ENCODE results near the gene B3GNT3.

B3GNT3 gene, protein sequence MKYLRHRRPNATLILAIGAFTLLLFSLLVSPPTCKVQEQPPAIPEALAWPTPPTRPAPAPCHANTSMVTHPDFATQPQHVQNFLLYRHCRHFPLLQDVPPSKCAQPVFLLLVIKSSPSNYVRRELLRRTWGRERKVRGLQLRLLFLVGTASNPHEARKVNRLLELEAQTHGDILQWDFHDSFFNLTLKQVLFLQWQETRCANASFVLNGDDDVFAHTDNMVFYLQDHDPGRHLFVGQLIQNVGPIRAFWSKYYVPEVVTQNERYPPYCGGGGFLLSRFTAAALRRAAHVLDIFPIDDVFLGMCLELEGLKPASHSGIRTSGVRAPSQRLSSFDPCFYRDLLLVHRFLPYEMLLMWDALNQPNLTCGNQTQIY

DNA sequence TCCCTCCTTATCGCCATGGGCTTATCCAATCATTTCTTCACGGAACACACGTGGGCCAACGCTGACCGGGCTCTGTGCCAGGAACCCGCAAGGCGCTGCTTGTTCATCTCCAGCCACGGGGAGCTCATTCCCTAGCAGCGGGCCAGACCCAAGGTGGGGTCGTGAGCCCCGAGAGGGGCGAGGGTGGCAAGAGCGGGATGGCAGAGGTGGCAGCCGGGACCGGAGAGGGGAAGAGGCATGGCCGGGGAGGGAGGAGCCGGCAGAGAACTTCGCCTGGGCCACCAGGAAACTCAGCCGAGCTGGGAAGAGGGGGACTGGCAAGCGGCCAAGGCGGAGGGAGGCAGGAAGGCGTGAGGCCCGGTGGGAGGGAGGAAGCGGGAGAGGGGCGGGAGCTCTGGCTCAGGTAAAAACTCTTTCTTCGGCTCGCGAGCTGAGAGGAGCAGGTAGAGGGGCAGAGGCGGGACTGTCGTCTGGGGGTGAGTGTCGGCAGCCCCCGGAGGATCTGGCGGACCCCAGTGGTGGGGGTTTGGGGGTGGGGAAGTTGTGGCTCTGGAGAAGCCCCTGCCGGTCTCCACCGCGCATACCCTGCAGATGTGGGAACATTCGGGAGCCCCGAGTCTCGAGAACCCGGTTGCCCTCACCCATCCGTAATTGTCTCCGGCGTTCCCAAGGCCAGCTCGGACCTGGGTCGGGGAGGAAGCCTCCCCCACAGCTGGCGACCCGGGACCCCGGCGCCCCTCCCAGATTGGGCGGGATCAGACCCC, at the start of gene B3GNT3:
TSS of gene B3GNT3 (plus strand) at position 408 of the 764 bp plus-strand sequence. CDS start 12,670 bp downstream, outside the sequence.
- peak within 1 kb of the TSS; percentile 69 for H3K4me3 Mint-ChIP-seq
- peaks cover 75% of the 10 kb centered on the region for H3K27me3 Mint-ChIP-seq
- H3K36me3 Mint-ChIP-seq (ENCODE audit: low read depth), result no peaks in the 10 kb centered on the region
- H3K4me1 Mint-ChIP-seq (ENCODE audit: low read depth), result peaks cover 37% of the 10 kb centered on the region
- H3K27ac Mint-ChIP-seq, result peak within 1 kb of the TSS; percentile 47
- intact Hi-C loops (cut with micrococcal nuclease), result no loop called here
- H3K9me3 Mint-ChIP-seq, result no peaks in the 10 kb centered on the region

DNA sequence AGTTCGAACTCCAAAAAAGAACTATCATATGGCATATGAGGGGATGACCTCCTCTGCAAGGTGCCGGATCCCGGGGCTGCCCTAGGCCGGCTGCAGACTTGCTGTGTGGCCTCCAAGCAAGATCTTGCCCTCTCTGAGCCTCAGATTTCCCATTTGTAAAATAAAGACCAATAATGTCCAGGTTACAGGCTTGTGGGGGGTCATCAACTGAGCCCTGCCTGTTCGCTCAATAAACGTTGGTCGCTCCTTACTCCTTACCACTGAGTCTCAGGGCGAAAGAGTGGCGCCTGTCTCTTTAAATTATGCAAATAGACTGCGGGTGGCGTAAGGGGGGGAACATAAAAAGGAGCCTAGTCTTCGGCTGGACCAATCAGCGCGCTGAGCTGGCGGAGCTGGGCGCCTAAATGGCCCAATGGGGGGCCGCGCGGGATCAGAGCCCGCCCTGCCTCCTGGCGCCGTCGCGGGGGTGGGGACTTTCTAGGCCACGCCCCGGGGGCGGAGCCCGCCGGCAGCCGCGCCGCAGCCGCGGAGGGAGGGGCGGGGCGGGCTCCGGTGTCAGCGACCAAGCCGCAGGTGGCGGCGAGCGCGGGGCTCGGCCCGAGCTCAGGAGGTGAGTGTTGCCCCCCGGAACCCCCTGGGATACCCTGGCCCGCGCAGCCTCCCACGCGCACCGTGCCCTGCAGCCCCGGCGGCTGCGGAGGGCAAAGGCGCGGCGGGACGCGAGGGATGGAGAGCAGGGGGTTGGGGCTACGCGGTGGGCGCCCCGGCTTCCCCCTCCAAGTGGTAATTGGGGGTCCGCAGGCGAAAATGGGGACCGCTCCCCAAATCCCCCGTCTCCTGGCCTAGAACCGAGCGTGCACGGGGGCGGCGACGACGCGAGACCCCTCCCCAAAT, 47.5 kb upstream of the B3GNT3 start:
- intact Hi-C loops (cut with micrococcal nuclease), result no loop called here
- H3K4me1 Mint-ChIP-seq (ENCODE audit: low read depth), result peaks cover 76% of the 10 kb centered on the region

DNA sequence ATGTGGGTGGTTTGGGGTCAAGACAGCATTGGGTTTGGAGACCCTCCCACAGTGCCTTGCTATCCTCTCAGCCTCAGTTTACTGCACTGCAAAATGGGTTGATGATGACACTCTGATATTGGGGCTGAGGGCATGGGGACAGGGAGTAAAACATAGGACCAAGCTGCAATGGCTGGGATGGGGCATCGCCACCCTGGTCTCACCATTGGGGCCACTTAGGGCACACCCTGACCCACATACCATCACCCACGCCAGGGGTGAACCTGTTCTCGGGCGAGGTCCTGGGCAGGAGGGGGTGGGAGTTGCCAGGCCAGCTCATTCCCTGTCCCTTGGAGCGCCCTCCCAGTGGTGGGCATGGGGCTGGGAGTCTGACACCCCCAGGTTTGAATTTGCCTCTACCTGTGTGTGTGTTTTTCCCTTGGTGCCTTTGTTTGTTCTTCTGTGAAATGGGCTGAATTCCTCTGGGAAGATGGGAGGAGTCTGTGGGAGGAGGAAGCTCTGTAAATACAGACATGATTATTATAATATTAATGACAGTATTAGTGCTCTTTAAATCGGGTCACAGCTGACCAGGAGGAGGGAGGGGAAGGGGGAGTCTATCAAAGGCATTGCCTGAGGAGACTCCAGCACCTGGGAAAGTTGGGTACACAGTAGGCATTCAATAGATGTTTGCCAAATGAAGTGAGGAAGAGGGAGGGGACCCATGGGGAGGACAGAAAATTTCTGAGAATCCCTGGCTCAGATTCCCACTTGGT, 45.9 kb upstream of the B3GNT3 start:
- intact Hi-C loops (cut with micrococcal nuclease), result no loop called here
- no peaks in the 10 kb centered on the region for H3K9me3 Mint-ChIP-seq
- H3K4me1 Mint-ChIP-seq (ENCODE audit: low read depth), result peaks cover 75% of the 10 kb centered on the region
- no peaks in the 10 kb centered on the region for H3K27me3 Mint-ChIP-seq
- H3K36me3 Mint-ChIP-seq (ENCODE audit: low read depth), result peaks cover 24% of the 10 kb centered on the region
- peak overlapping the region; percentile 92 for H3K27ac Mint-ChIP-seq
- H3K4me3 Mint-ChIP-seq, result peak overlapping the region; percentile 89

More for the DNA sequence above, 47.5 kb upstream of the B3GNT3 start:
- peak overlapping the region; percentile 92 for H3K27ac Mint-ChIP-seq
- H3K4me3 Mint-ChIP-seq, result peak overlapping the region; percentile 89
- H3K36me3 Mint-ChIP-seq (ENCODE audit: low read depth), result peaks cover 13% of the 10 kb centered on the region
- no peaks in the 10 kb centered on the region for H3K27me3 Mint-ChIP-seq
- H3K9me3 Mint-ChIP-seq, result no peaks in the 10 kb centered on the region

DNA sequence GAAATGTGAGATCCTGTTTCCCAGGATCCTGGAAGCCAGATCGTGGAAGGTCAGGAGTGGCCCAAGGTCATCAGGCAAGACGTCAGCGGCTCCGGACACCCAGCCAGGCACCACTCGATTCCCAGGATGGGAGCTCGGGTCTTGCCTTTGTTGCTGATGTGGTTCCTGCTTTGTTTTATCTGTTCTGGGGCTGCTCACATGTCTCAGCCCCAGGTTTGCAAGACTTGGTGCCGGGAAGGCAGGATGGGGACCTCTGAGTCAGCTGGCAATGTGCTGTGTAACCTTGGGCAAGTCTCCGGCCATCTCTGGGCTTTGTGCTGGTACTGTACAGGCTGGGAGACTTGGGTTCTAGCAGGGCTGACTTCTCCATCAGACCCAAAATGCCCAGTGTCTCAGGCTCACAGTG, 45.0 kb upstream of the B3GNT3 start:
- intact Hi-C loops (cut with micrococcal nuclease), result loop anchor here (5.0 kb wide), 1 partner anchor 33 kb away; the partner anchor contains the start of gene MAP1S
- no peaks in the 10 kb centered on the region for H3K27me3 Mint-ChIP-seq
- peak overlapping the region; percentile 89 for H3K4me3 Mint-ChIP-seq
- peaks cover 33% of the 10 kb centered on the region for H3K36me3 Mint-ChIP-seq (ENCODE audit: low read depth)
- peaks cover 75% of the 10 kb centered on the region for H3K4me1 Mint-ChIP-seq (ENCODE audit: low read depth)
- peak overlapping the region; percentile 92 for H3K27ac Mint-ChIP-seq
- no peaks in the 10 kb centered on the region for H3K9me3 Mint-ChIP-seq

DNA sequence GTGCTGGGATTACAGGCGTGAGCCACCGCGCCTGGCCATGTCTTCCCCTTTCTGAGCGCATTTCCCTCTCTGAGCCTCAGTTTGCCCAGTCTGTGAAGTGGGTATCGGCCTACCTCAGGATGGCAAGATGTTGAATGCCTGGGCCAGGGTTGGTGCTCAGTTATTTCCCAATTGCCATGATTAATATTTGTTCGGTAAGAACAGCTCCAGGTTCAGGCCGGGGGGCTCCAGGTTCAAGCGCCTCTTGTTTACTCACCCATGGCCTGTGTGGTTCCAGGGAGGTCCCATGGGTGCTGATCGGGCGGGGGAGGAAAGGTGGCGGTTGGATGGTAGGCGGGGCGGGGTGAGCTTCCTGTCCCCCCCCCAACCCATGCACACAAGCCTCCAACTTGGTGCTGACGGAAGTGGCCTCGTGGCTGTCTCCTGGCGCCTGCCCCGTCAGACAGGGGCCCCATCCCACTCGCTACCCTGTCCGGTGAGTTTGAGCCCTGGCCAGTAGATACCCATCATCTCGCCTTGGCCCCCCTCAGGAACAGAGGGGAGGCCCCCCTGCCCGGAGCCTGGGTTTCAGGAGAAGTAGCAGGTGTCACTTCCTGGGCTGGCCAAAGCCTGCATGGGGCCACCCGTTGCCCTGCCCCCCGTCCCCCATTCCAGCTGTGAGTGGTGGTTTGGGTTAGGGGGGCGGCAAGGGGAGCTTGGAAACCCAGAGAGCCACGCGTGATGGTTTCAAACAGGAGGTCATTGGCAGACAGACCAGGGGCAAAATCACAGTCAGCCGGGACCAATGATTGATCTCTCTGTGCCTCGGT, 43.6 kb upstream of the B3GNT3 start, which contains the start of gene FCHO1:
TSS of gene FCHO1 (plus strand) at position 375 of the 809 bp plus-strand sequence. CDS start 3,688 bp downstream, outside the sequence.
- peak within 1 kb of the TSS; percentile 92 for H3K27ac Mint-ChIP-seq
- H3K9me3 Mint-ChIP-seq, result no peaks in the 10 kb centered on the region
- H3K4me3 Mint-ChIP-seq, result peak within 1 kb of the TSS; percentile 89
- no peaks in the 10 kb centered on the region for H3K27me3 Mint-ChIP-seq
- intact Hi-C loops (cut with micrococcal nuclease), result loop anchor here (5.0 kb wide), 1 partner anchor 34 kb away; the partner anchor contains the start of gene MAP1S
- peaks cover 47% of the 10 kb centered on the region for H3K36me3 Mint-ChIP-seq (ENCODE audit: low read depth)
- peaks cover 81% of the 10 kb centered on the region for H3K4me1 Mint-ChIP-seq (ENCODE audit: low read depth)

DNA sequence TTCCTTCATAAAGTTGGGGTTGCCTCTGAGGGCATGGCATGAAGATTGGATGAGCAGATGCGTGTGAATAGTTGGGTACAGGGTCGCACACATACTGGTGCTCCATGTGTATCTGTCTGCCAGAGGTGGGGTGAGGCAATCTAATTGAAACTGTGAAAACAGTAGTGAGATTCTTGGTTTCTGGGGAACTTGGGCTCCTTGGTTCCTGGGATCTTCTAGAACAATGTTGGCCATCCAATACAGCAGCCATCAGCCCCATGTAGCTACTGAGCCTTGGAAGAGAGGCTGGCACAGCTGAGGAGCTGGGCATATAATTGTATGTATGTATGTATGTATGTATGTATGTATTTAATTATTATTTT, 43.0 kb upstream of the B3GNT3 start:
- Mint-ChIP-seq H3K9me3 (no peaks in the 10 kb centered on the region), H3K27ac (peak overlapping the region; percentile 92), H3K4me1 (ENCODE audit: low read depth) (peaks cover 79% of the 10 kb centered on the region), H3K36me3 (ENCODE audit: low read depth) (peaks cover 52% of the 10 kb centered on the region), H3K4me3 (peak overlapping the region; percentile 89), H3K27me3 (no peaks in the 10 kb centered on the region)
- intact Hi-C loops (cut with micrococcal nuclease), result loop anchor here (5.0 kb wide), 1 partner anchor 35 kb away; the partner anchor contains the start of gene MAP1S

DNA sequence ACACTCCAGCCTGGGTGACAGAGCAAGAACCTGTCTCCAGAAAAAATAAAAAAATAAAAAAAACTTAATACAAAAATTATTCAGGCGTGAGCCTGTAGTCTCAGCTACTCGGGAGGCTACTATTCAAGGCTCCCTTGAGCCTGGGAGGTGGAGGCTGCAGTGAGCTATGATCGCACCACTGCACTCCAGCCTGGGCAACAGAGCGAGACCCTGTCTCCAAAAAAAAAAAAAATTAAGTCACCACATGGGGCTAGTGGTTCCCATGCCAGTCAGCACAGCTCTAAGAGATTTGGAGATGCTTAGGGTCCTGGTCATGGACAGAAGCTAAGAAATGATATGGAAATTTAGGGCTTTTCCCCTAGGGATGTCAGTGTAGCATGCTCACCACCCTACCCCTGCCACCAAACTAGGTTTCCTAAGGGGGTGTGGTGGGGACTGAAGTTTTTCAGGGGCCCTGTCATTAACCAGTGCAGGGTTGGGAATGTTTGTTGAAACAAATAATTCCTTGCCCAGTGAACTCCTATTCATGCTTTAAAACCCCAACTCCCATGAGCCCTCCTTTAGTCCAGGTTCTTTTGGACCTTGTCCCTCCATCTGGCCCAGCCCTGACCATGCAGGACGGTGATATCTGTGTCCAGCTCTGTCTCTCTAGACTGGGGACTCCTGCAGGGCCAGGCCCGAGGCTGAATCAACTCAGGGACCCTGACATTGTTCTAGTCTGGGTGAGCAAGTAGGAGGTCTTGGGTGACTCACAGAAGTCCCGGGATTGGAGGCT, 41.9 kb upstream of the B3GNT3 start:
- Mint-ChIP-seq H3K36me3 (ENCODE audit: low read depth) (peaks cover 62% of the 10 kb centered on the region), H3K9me3 (no peaks in the 10 kb centered on the region), H3K4me1 (ENCODE audit: low read depth) (peaks cover 84% of the 10 kb centered on the region), H3K4me3 (no peak overlapping the region), H3K27ac (peak overlapping the region; percentile 74), H3K27me3 (no peaks in the 10 kb centered on the region)
- intact Hi-C loops (cut with micrococcal nuclease), result loop anchor here (5.0 kb wide), 1 partner anchor 36 kb away; the partner anchor contains the start of gene MAP1S

DNA sequence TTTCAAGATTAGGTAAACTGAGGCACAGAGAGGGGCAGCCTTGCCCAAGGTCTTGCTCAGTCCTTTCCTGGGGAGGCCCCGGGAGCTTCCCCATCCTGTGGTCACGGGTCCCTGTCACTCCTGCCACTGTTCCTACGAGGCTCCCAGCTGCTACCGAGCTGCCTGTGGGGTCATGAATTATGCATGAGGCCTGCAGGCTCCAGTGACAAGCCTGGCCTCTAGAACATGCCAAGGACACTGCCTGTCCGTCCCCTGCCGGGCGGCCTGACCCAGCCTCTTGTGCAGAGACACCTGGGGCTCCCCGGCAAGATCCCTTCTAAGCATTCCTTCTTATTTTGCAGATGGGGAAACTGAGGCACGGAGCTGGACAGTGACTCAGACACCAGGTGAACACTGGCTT, 41.0 kb upstream of the B3GNT3 start:
- no peak overlapping the region for H3K4me3 Mint-ChIP-seq
- H3K9me3 Mint-ChIP-seq, result no peaks in the 10 kb centered on the region
- intact Hi-C loops (cut with micrococcal nuclease), result loop anchor here (5.0 kb wide), 1 partner anchor 37 kb away; the partner anchor contains the start of gene MAP1S
- H3K27me3 Mint-ChIP-seq, result no peaks in the 10 kb centered on the region
- H3K27ac Mint-ChIP-seq, result peak overlapping the region; percentile 74
- peaks cover 67% of the 10 kb centered on the region for H3K36me3 Mint-ChIP-seq (ENCODE audit: low read depth)
- H3K4me1 Mint-ChIP-seq (ENCODE audit: low read depth), result peaks cover 79% of the 10 kb centered on the region

DNA sequence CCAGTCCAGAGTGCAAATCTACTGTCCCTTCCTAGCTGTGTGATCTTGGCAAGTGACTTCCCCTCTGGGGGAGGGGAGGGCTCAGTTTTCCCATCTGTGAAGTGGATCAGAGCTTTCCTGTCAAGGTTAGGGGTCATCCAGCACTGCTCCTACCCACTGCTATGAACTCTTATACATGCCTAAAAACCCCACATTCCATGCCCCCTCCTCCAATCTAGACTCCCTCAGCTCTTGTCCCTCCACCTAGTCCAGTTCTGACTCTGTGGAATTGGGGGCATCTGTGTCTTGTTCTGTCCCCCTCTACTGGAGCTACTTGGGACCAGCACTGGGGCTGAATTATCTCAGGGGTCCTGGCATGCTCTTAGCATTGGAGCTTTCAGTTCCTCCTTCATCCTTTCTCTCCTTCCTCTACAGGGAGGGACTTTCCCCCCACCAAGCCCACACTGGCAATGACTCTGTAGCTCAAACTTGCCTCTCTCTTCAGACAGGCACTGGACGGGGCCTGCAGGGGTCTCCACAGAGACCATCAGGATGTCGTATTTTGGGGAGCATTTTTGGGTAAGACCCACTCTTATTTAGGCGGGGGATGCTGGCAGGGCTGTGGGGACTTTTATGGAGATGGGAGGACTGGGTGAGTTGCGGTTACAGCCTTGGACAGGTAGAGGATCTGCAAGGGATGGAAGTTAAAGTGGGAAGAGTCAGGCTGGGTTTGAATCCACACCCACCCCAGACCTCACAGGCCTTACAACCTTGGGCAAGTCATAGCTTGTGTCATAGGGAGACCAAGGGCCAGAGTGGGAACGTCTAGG, 40.1 kb upstream of the B3GNT3 start:
- H3K4me3 Mint-ChIP-seq, result peak overlapping the region; percentile 63
- H3K36me3 Mint-ChIP-seq (ENCODE audit: low read depth), result peaks cover 76% of the 10 kb centered on the region
- no peaks in the 10 kb centered on the region for H3K9me3 Mint-ChIP-seq
- H3K27me3 Mint-ChIP-seq, result no peaks in the 10 kb centered on the region
- intact Hi-C loops (cut with micrococcal nuclease), result loop anchor here (5.0 kb wide), 1 partner anchor 38 kb away; the partner anchor contains the start of gene MAP1S
- H3K4me1 Mint-ChIP-seq (ENCODE audit: low read depth), result peaks cover 70% of the 10 kb centered on the region
- peak overlapping the region; percentile 74 for H3K27ac Mint-ChIP-seq

DNA sequence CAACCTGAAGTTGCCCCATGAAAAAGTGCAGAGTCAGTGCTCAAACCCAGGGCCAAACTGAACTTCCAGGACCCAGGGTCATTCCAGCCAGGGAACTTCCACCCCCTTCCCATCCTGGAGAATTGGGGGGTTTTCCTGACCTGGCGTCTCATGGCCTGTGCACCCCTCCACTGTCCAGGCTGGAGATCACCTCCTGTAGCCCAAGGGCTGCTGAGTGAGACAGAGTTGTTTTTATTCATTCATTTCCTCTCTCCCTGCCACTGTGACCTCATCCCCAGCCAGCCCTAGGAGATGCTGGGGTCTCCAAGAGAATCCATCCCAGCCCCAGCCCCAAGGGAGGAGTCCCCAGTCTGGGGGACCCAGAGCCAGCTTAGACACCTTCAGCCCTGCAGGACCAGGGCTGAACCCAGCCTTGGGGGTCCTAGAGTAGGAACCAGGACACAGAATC, 39.5 kb upstream of the B3GNT3 start:
- H3K27ac Mint-ChIP-seq, result peak overlapping the region; percentile 74
- H3K4me1 Mint-ChIP-seq (ENCODE audit: low read depth), result peaks cover 64% of the 10 kb centered on the region
- intact Hi-C loops (cut with micrococcal nuclease), result no loop called here
- H3K27me3 Mint-ChIP-seq, result no peaks in the 10 kb centered on the region
- peaks cover 82% of the 10 kb centered on the region for H3K36me3 Mint-ChIP-seq (ENCODE audit: low read depth)
- H3K9me3 Mint-ChIP-seq, result no peaks in the 10 kb centered on the region
- no peak overlapping the region for H3K4me3 Mint-ChIP-seq
